ENCODE measurements around the gene ANKS6. TPM values are rescaled to one million over a fixed set of nuclear protein-coding genes. Genes with fewer than 3 reads are reported as not detected.

ANKS6 gene
- total and polyA plus RNA-seq, 9 of the 15 experiments (the other 6 are each of a cell fraction or from before 2014, with no cell fraction given): 9.9 to 74.5 (median 36.9) TPM

DNA sequence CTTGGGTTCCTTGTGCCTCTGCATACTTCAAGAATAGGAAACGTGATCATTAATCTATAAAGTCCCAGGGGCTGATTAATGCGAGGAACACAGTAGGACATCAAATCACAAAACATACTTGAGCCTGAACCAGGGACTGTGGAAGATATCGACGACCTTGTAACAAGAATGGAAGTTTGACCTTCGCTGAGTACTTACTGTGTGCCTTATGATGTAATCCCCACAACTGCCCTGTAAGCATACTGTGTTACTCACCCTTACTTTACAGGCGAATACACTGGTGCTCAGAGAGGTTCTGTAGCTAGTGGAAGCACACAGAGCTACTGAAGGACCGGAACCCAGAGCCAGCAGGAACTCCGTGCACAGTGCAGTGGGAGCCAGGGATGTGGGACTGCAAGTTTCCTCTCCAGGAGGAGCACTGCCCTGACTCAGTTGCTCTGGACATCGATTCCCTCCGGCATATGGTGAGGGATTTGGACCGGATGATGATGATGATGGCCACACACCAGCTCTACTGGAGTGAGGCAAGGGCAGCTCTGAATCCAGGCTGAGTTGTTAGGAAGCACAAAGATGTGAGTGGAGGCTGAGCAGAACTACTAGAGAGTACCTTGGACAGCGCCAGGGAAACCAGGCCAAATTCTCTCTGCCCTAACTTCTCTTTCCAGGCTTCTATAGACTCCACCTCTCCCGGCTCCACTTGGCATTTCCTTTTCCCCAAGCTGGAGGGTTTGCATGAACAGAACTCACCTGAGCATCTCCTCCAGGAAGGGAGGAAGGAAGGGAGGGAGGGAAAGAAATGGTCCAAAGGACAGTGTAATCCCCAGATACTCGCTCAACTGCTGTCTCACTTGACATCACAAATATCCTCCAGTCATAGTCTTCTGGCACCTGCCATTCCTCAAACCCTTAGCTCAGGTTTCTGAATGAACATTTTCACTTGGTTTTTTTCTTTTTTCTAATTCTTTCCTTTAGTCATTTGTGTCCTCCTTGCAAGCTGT is 86.1 kb downstream of the ANKS6 start (continued):
- TF ChIP-seq, protein P1, sequence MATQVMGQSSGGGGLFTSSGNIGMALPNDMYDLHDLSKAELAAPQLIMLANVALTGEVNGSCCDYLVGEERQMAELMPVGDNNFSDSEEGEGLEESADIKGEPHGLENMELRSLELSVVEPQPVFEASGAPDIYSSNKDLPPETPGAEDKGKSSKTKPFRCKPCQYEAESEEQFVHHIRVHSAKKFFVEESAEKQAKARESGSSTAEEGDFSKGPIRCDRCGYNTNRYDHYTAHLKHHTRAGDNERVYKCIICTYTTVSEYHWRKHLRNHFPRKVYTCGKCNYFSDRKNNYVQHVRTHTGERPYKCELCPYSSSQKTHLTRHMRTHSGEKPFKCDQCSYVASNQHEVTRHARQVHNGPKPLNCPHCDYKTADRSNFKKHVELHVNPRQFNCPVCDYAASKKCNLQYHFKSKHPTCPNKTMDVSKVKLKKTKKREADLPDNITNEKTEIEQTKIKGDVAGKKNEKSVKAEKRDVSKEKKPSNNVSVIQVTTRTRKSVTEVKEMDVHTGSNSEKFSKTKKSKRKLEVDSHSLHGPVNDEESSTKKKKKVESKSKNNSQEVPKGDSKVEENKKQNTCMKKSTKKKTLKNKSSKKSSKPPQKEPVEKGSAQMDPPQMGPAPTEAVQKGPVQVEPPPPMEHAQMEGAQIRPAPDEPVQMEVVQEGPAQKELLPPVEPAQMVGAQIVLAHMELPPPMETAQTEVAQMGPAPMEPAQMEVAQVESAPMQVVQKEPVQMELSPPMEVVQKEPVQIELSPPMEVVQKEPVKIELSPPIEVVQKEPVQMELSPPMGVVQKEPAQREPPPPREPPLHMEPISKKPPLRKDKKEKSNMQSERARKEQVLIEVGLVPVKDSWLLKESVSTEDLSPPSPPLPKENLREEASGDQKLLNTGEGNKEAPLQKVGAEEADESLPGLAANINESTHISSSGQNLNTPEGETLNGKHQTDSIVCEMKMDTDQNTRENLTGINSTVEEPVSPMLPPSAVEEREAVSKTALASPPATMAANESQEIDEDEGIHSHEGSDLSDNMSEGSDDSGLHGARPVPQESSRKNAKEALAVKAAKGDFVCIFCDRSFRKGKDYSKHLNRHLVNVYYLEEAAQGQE (IDR thresholded peaks at IDR 0.05; ENCODE audit: borderline replicate concordance): peak; percentile 98
- TF ChIP-seq, protein P1 (CRISPR knock-in tag; IDR thresholded peaks at IDR 0.05; ENCODE audit: low read depth): peak; percentile 92
- TF ChIP-seq, protein P2, sequence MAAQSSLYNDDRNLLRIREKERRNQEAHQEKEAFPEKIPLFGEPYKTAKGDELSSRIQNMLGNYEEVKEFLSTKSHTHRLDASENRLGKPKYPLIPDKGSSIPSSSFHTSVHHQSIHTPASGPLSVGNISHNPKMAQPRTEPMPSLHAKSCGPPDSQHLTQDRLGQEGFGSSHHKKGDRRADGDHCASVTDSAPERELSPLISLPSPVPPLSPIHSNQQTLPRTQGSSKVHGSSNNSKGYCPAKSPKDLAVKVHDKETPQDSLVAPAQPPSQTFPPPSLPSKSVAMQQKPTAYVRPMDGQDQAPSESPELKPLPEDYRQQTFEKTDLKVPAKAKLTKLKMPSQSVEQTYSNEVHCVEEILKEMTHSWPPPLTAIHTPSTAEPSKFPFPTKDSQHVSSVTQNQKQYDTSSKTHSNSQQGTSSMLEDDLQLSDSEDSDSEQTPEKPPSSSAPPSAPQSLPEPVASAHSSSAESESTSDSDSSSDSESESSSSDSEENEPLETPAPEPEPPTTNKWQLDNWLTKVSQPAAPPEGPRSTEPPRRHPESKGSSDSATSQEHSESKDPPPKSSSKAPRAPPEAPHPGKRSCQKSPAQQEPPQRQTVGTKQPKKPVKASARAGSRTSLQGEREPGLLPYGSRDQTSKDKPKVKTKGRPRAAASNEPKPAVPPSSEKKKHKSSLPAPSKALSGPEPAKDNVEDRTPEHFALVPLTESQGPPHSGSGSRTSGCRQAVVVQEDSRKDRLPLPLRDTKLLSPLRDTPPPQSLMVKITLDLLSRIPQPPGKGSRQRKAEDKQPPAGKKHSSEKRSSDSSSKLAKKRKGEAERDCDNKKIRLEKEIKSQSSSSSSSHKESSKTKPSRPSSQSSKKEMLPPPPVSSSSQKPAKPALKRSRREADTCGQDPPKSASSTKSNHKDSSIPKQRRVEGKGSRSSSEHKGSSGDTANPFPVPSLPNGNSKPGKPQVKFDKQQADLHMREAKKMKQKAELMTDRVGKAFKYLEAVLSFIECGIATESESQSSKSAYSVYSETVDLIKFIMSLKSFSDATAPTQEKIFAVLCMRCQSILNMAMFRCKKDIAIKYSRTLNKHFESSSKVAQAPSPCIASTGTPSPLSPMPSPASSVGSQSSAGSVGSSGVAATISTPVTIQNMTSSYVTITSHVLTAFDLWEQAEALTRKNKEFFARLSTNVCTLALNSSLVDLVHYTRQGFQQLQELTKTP (IDR thresholded peaks at IDR 0.05; ENCODE audit: low read depth in 1 of 2, partially characterized antibody in 2 of 2): peak in 1 of 2 experiments; percentile 55
- no peak for TF ChIP-seq ZNF699 (CRISPR knock-in tag; IDR thresholded peaks at IDR 0.05; ENCODE audit: insufficient replicate concordance)
- TF ChIP-seq CEBPG (CRISPR knock-in tag; IDR thresholded peaks at IDR 0.05): peak; percentile 40; the same call in 1 of the 2 replicates
- peak in 1 of 2 experiments; percentile 60; a peak in 1 of 4 replicates for TF ChIP-seq CEBPG (tag; conservative IDR thresholded peaks at IDR 0.05 in 1 of 2, IDR thresholded peaks at IDR 0.05 in 1 of 2)

Measured in K562 (cell line).